ENCODE results near the gene GPAT3. TPM values are rescaled to one million over a fixed set of nuclear protein-coding genes. Genes with fewer than 3 reads are reported as not detected.

GPAT3 gene
- total and polyA plus RNA-seq, 2 of the 8 experiments (the other 6 are each of a cell fraction or from before 2014, with no cell fraction given), result 0.23 to 2.0 TPM

DNA sequence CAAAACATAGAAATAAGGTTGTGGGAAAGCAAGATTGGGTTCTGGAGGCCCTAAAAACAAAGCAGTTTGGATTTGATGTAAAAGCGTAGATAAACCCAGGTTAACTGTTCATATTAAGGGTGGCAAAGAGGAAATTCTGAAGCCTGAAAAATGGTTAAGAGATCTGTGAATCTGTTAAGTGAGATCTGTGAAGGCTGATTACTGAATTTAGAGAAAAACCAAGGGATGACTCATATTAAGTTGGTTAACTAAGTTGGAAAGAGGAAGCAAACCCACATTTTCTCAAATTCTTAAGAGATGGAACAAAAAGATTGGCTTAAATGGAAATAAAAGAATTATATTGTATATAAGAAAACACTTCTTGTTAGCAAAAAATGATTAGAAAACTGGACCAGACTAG is 22.8 kb downstream of the GPAT3 start:
- H3K9ac ChIP-seq (replicated peaks in 1 of 4; ENCODE audit: extremely low read depth in 1 of 4, low read depth in 3 of 4, low read length in 3 of 4), result no peak overlapping the region
- no peak overlapping the region for H4K5ac ChIP-seq (ENCODE audit: insufficient read length, low read depth, low read length)
- H3K23ac ChIP-seq (ENCODE audit: insufficient read length), result no peak overlapping the region
- no peaks in the 10 kb centered on the region for H3K79me1 ChIP-seq (ENCODE audit: low read depth, low read length)
- POLR2A ChIA-PET (ENCODE audit: partially characterized antibody), result no interaction called here
- no peak overlapping the region for H2AK5ac ChIP-seq (ENCODE audit: low read depth, low read length)
- no peaks in the 10 kb centered on the region for H3K36me3 ChIP-seq (ENCODE audit: control insufficient read depth in 2 of 4, insufficient read depth in 4 of 4, low read length in 3 of 4)
- H3K4ac ChIP-seq (replicated peaks; ENCODE audit: insufficient read length, low read depth, low read length), result no peak overlapping the region
- H2AFZ ChIP-seq (ENCODE audit: low read length), result no peak overlapping the region
- no peaks in the 10 kb centered on the region for H4K20me1 ChIP-seq (replicated peaks in 1 of 2; ENCODE audit: control insufficient read depth in 1 of 2, insufficient read depth in 2 of 2, low read length in 2 of 2)
- no peaks in the 10 kb centered on the region for H3K9me3 ChIP-seq (ENCODE audit: insufficient read depth in 2 of 2, low read depth in 1 of 2, low read length in 1 of 2)
- no peak overlapping the region for H2BK5ac ChIP-seq (ENCODE audit: low read depth, low read length)
- no peak overlapping the region for H2BK15ac ChIP-seq (ENCODE audit: low read length)
- WGBS, 2 experiments (ENCODE audit: extremely low coverage in 1 of 2, insufficient coverage in 1 of 2, insufficient read length in 1 of 2, insufficient replicate concordance in 2 of 2, low coverage in 1 of 2, low lambda C conversion rate in 2 of 2, missing lambda C conversion rate in 1 of 2), result 80% methylated on average over 1 of the region's 1 CpG; no CpG with 5 or more reads in 1 of the 2 experiments
- no peak overlapping the region for H3K56ac ChIP-seq (replicated peaks; ENCODE audit: insufficient read length, low read depth, low read length)
- H2BK12ac ChIP-seq (ENCODE audit: low read depth, low read length), result no peak overlapping the region
- no peaks in the 10 kb centered on the region for H3K79me2 ChIP-seq (ENCODE audit: control insufficient read depth in 1 of 2, insufficient read depth in 2 of 2, low read length in 2 of 2)
- no peak overlapping the region for H4K91ac ChIP-seq (replicated peaks; ENCODE audit: insufficient read length, low read length)
- H3K4me2 ChIP-seq (ENCODE audit: insufficient read depth in 1 of 2, low read depth in 2 of 2, low read length in 2 of 2), result no peak overlapping the region
- no peak for TF ChIP-seq TBP (IDR thresholded peaks at IDR 0.05; ENCODE audit: low read depth, low read length)
- no peak overlapping the region for H3K4me3 ChIP-seq (ENCODE audit: extremely low read depth in 1 of 4, insufficient read depth in 2 of 4, low read depth in 3 of 4, low read length in 4 of 4)
- H3K27ac ChIP-seq (ENCODE audit: low read depth, low read length), result no peak overlapping the region
- H2BK120ac ChIP-seq (replicated peaks; ENCODE audit: low read depth, low read length), result no peak overlapping the region
- no peaks in the 10 kb centered on the region for H3K27me3 ChIP-seq (replicated peaks in 1 of 4; ENCODE audit: control insufficient read depth in 3 of 4, extremely low read depth in 1 of 4, insufficient read depth in 3 of 4, low read length in 3 of 4)
- no peak overlapping the region for H2BK20ac ChIP-seq (ENCODE audit: low read length)
- H3K4me1 ChIP-seq (replicated peaks in 1 of 4; ENCODE audit: control insufficient read depth in 3 of 4, insufficient read depth in 4 of 4, low read length in 3 of 4), result no peaks in the 10 kb centered on the region
- no peak overlapping the region for H3K18ac ChIP-seq (ENCODE audit: extremely low read depth, low read length)
- CTCF ChIA-PET (ENCODE audit: partially characterized antibody), result no interaction called here
- no peak overlapping the region for H4K8ac ChIP-seq (ENCODE audit: extremely low read depth, insufficient read depth, low read length)
- DNase-seq (ENCODE audit: low read depth in 1 of 2, low spot score in 2 of 2) (no peak), FAIRE-seq (no peak)
- no peaks in the 10 kb centered on the region for H3K23me2 ChIP-seq (ENCODE audit: low read depth, low read length)
- H3K14ac ChIP-seq (ENCODE audit: insufficient read length), result no peak overlapping the region

Measured in H1 (cell line).